ENCODE data around the gene MAPK8IP3.

DNA sequence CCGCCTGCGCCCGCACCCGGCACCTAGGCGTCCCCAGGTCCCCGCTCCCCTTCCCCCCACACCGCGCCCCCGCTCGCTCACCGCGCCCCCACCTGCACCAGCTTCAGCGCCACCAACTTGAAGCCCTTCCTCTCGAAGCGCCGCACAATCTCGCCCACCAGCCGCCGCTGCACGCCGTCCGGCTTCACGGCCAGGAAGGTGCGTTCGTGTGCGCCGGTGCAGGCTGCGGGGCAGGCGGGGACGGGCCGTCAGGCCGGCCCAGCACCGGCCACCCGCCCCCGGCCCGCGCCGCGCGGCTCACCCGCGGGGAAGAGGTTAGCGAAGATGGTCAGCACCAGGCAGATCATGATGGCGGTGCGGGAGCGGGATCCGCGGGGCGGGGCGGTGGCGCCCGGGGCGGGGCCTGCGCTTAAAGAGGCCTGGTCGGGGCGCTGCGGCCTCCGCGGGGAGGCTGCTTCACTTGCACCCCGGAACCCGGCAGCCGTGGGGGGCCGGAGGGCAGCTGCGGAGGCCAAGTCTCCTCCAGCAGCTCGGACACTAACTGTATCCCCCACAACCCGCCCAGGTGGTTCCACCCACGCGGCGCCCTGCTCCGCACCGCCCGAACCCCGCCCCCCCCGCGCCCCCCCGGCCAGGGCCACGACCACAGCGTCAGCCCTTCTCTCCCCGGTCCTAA lies 65.3 kb downstream of the MAPK8IP3 start, which contains the start of gene NME3:
- TF ChIP-seq, protein P1, sequence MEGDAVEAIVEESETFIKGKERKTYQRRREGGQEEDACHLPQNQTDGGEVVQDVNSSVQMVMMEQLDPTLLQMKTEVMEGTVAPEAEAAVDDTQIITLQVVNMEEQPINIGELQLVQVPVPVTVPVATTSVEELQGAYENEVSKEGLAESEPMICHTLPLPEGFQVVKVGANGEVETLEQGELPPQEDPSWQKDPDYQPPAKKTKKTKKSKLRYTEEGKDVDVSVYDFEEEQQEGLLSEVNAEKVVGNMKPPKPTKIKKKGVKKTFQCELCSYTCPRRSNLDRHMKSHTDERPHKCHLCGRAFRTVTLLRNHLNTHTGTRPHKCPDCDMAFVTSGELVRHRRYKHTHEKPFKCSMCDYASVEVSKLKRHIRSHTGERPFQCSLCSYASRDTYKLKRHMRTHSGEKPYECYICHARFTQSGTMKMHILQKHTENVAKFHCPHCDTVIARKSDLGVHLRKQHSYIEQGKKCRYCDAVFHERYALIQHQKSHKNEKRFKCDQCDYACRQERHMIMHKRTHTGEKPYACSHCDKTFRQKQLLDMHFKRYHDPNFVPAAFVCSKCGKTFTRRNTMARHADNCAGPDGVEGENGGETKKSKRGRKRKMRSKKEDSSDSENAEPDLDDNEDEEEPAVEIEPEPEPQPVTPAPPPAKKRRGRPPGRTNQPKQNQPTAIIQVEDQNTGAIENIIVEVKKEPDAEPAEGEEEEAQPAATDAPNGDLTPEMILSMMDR (IDR thresholded peaks at IDR 0.05) = no peak
- no peak for TF ChIP-seq EP300 (IDR thresholded peaks at IDR 0.05)

Measured in suprapubic skin (tissue), 3 donors.